NCI-H2171 (cell line): ENCODE results near the gene SH3PXD2B.
A peak's percentile ranks its signal among the peaks of the same experiment; 100 is the strongest.

ENCODE experiments used
- DNase-seq: peaks from one replicate; lab custom pipeline; 2025; lab: John Stamatoyannopoulos, UW

Gene SH3PXD2B

DNA sequence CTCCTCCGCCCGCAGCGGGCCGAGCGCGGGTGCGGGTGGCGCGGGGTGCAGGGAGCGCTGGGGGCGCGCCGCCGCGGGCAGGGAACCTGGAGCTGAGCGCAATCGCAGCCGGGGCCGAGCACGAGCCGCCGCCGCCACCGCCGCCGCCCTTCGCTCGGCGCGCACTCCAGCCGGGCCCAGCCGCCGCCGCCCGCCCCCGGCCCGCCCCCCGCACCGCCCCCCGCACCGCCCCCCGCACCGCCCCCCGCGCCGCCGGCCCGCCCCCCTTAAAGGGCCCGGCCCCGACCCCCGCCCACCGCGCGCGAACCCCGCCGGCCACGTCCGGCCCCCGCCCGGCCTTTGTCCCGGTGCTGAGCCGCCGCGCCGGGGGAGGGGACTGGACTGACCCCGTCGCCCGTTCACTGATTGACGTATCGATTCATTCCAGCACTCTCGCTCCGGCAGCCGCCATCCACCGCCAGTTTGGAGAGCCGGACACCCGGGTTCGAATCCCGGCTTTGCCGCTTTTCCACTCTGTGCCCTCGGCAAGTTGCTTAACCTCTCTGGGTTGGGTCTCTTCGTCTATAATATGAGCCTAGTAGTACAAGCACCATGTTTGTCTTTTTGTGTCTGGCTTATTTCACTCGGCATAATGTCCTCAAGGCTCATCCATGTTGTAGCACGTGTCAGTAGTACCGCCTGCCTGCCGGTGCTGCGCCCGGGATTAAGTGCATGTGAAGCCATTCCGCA is at the start of gene SH3PXD2B:
TSS of gene SH3PXD2B (minus strand) at position 168 of the 729 bp plus-strand sequence. CDS start 173 bp downstream, outside the sequence.
- DNase-seq: peak; percentile 18

DNA sequence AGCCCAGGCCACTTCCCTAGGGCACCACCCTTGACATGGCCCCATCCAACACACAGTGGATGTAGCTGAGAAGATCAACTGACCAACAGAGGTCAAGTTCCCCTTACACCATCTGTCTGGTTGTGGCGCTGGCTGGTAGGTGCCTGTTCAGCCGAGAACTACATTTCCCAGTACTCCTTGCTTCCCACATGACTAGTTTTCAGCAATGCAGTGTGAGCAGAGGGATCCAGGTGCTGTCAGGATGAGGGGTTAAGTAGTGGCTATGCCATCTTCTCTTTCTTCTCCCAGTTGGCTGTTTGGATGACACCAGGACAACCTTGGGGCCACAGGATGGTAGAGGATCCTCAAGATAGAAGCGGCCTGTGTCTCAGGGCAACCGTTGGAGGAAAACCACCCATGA is 48.6 kb upstream of the SH3PXD2B start:
- peak; percentile 1 for DNase-seq

DNA sequence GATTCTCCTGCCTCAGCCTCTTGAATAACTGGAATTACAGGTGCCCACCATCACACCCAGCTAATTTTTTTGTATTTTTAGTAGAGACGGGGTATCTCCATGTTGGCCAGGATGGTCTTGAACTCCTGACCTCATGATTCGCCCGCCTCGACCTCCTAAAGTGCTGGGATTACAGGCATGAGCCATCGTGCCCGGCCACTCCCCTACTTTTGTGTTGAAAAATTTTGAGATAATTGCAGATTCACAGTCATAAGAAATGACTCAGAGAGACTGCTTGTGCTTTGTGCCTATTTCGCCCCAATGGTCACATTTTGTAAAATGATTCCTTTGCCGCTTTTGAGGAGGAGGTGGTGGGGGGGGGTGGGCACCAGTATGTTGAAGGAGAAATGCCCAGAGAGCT is 48.1 kb upstream of the SH3PXD2B start:
- no peak for DNase-seq

DNA sequence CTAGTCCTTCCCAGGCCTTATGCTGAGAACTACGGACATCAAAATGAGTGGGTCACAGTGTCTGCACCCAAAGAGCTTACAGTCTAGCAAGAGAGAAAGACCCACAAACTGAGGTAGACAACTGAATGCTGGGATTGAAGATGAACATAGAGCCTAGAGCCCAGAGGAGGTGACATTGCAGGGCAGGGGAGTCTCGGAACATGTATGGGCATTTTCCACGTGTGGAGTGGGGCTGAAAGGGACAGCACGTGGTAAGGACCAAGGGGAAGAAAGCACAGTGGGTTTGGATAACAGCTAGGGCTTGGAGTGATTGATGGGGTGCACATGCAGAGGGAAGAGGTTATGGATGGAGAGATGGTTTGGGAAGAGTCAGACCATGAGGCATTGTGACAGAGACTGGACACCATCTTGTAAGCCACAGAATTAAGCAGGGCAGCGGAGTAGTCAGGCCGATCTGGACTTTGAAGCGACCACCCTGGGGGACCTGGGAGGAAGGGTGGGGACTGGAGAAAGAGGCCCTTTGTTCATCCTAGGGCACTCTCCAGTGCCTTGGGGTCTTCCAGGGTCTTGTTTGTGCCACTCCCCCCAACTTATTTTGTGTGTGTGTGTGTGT is 47.5 kb upstream of the SH3PXD2B start:
- no peak for DNase-seq

DNA sequence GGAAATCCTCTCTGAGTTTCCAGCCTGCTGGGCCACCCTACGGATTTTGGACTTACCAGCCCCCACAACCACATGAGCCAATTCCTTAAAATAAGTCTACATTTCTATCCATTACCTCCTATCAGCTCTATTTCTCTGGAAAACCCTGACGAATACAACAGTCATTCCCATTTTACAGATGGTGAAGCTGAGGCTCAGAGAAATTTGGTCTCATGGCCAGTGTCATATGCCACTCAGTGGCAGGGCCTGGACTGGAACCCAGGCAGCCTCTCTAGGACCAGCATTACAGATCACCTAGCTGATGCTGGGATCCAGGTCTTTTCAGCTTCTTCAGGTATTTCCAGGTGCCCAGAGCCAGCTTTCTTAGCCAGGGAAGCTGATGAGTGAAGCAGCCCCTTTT is 45.0 kb upstream of the SH3PXD2B start:
- no peak for DNase-seq

DNA sequence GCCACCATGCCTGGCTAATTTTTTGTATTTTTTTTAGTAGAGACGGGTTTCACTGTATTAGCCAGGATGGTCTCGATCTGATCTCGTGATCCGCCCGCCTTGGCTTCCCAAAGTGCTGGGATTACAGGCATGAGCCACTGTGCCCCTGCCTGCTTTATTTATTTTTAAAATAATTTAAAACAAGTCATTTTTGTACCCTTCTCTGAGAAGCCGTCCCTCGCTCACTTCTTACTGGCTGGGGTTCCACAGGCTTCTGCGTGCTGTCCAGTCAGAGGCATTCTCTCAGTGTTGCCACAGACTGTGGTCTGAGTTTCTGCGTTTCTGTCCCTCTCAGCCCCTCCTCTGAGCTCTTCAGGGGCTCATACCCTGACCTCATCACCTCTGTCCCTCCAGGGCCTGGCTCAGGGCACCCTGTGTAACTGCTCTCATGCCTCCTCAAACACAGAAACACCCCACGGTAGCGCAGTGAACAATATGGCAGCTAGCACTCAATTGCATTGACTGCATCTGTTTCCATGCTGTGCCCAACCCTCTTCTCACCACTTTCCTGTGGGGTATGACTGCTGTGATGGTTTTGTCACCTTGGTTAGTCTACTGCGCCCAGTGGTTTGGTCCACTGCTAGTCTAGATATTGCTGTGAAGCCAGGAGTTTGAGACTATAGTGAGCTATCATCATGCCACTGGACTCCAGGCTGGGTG is 44.3 kb upstream of the SH3PXD2B start:
- DNase-seq: no peak

DNA sequence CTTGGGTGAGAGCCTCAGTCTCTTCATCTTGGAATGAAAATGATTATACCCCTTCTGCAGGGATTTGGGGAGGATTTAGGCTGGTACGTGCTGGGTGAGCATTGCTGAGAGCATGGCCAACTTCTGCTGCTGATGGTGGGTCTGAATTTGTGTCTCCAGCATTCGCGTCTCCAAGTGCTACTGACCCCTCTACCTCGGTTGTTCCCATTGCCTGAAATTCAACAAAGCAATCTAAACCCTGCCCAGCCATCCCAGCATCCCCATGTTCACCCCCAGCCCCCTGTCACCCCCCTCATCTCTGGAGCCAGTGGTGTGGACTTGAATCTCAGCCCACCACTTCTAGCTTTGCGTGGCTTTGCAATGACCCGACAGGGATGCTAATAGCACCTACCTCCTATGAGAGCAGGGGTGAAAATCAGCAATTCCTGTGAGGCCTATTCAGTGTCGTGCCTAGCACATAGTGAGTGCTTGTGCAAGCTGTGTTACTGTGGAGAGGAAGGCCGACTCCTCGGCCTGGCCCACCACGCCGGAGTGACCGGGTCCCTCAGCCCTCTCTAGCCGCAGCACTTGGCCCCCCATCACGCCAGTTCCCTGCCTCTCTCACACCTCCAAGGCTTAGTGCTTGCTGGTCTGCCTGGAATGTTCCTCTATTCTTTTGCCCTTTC is 43.4 kb upstream of the SH3PXD2B start:
- no peak for DNase-seq

DNA sequence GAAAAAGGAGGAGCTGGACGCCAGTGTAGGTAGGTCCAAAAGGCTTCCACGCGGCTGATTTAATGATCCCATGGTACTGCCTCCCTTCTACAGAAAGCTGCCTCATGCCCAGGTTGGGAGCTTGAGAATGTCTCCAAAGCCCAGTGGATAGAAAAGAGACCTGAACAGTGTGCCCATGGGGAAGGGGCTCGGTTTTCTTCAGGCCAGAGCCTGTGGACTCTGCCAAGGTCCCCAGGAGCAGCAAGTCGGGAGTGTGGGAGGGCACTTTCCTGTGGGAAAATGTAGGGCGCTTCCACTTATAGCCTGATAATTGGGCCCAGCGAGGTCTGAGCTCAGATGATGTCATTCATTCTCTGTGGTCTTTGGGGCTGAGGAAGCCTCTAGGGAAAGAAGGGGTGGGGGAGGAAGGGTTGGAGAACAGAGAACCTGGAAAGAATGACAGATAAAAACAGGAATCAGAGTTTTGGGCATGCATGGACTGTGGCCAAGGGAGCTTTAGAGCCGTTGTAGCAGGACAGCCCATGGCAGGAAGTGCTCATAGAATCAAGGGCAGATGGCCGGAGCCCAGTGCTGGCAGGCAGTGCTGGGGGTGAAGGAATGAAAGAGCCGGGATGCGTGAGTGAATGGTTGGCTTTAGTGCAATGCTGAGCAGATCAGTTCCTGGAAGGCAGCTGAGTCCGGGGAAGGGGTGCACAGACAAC is 42.5 kb upstream of the SH3PXD2B start:
- DNase-seq: no peak

DNA sequence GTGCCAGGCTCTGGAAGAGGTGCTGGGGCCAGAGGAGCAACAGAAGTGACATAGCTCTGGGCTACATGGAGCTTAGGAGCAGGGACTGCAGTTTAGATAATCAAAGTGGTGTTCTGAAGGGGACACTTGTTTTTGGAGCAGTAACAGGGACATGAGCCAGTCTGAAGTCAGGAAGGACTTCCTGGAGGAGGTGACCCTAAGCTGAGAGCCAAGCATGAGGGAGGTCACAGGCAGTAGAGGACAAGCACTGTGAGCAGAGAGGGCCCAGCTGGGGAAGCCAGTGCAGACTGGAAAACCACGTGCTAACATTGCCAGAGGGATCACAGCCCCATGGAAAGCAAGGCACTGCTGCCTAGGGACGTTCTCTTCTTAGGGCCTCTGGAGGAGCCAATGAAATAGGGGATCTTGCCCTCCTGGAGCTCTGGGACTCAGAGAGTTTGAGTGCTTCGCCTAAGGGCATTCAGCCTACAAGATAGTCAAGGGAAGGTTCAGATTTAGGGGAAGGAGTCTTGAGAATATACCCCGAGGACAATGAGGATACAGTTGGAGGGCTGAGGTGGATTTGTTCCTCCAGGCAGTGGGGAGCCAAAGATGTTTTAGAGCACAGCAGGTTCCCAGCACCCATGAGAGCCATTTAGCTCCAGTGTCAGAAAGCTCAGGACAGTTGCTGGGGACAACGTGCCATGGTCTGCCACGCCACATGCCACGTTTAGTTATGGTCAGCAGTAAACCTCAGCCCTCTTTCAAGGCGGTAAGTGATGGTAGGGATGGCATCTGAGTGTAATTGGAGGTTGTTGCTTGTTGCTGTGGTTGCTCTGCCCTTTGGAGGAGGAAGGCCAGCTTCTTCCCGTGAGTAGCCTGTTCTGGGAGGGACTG is 40.5 kb upstream of the SH3PXD2B start:
- DNase-seq: no peak

DNA sequence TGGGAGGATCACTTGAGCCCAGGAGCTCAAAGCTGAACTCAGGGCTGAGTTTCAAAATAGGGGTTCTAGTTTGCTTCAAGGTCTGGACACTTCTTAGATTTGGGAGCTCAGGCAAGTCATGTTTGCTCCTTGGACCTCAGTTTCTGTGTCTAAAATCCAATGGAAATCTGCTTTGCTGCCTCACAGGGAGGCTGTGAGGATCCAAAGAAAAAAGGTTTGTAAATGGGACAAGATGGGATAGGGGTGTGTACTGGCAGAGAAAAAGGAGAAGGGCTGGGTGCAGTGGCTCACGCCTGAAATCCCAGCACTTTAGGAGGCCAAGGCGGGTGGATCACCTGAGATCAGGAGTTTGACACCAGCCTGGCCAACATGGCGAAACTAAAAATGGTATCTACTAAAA is 39.6 kb upstream of the SH3PXD2B start:
- DNase-seq: no peak

DNA sequence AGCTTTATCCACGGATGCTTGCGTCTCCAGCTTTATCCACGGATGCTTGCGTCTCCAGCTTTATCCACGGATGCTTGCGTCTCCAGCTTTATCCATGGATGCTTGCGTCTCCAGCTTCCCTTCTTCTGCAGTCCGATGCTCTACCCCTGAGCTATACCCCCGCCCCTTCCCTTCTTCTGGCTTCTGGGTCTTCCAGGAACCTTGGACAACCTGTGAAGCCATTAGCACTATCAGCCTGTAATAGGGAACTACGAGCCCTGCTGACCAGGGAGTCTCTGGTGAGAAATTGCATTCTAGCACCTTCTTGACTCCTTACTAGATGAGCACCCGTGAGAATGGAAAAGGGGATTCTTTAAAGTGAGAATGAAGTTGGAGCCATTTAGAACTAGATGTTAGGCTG is 39.1 kb upstream of the SH3PXD2B start:
- DNase-seq: no peak

DNA sequence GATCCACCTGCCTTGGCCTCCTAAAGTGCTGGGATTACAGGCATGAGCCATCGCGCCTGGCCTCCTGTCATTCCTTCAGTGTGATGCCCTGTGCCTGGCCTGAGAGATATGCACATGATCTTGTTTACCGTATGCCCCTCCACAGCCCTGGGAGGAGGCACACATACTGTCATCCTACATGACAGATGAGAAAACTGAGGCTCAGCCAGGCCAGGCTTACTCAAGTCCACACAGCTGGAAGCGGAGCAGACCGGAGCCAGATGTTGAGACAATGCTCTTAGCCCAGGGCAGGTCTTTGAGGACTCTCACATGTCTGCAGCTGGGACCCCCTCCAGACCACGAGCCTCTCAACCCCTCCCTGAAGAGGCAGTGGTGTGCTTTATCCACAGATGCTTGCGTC is 38.7 kb upstream of the SH3PXD2B start:
- DNase-seq: no peak

DNA sequence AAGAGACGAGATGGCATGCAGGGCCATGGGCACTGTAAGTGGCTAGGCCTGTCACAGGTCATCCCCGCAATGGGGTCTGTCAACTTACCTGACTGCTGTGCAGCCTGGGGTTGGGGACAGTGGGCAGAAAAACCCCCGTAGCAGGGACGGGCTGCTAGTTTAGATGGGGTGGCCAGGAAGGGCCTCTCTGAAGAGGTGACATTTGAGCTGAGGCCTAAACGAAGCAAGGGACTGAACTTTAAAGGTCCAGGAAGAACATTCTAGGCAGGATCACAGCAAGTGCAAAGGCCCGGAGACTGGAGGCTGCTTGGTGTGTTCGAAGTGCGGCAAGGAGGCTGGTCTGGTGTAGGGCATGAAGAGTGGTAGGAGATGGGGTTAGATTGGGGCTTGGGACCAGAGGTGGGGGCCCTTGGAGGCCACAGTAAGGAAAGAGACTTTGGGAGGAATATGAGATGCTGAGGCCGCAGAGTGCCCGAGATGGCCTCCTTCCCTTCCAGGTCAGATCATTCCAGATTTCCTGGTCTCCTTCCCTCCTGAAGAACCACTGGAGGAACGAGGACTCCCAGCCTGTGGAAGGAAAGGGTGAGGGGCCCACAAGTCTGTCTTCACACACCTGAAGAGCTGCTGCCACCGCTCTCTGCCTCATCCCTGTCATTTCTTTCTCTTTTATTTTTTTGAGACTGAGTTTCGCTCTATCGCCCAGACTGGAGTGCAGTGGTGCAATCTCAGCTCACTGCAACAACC is 37.9 kb upstream of the SH3PXD2B start:
- DNase-seq: no peak

DNA sequence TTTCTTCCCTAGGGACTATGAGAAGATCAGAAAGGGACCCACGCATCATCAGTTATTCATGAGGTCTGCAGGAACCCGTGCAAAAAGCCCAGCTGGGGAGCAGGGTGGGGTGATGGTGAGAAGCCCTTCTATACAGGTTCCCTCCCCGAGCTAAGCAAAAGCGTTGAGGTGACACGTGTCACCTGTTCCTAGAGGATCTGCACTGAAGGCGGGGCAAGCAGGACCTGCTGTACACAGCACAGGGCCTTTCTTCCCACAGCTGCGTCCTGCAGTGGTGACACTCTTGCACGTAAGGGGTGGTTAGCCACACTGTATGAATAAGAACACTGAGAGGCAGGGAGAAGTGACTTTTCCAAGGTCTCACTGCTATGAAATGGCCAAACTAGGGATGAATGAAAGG is 37.2 kb upstream of the SH3PXD2B start:
- no peak for DNase-seq

DNA sequence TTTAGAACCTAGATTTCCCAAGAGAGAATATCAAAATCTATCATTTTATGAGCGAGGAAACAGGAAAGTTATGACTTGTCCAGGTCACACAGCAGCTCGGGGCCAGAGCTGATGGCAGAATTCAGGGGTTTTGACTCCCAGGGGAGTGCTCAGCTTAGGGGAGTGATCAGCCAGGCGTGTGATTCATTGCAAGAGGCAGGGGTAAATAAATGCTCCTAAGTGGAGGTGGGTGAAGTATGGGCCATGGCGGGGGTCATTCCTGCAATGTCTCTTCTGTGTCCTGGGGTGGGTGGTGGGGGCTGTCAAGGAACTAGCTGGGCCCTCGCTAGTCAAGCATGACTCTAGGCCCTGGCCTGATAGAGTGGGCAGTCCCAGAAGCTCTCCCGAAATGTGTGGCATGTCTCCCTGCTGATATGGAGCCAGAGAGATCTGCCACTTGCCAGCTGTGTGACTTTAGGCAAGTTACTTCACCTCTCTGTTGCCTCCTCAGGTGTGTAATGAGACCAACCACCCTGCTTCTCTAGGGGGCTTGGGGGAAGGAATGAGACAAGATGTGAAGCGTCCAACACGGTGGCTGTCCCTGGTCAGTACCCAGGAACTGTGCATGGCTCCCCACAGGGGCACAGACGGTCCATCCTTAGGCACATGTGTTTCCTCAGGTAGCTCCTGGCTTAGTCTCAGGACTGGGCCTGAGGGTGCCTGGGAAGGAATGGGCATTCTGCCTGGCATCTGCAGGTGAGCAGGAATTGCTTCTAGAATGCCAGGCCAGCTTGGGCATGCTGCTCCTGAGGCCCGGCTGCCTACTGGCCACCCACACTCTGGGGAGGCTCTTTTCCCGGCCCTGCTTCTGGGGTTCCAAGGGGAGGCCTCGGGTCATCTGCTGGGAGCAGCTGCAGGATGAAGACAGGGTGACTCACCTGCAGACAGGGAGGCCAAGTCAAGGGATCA is 36.5 kb upstream of the SH3PXD2B start:
- DNase-seq: peak; percentile 22

DNA sequence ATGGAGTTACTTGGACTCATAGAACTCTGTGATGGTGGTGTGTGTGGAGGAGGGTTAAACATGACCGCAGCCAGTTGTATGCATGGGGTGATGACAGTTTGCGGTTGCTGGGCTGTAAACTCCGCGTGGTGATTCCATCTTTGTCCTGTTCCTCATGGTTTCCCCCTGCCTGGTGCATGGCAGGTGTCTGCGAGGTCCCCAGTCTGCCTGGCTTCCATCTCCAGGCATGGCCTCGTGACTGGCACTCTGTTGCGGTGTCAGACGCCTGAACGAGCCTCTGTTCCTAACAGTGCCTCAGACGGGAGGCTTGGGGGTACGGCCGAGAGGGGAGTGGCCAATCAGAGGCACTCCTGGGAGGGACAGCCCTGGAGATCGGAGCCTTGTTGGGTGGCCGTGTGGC is 33.9 kb upstream of the SH3PXD2B start:
- no peak for DNase-seq

DNA sequence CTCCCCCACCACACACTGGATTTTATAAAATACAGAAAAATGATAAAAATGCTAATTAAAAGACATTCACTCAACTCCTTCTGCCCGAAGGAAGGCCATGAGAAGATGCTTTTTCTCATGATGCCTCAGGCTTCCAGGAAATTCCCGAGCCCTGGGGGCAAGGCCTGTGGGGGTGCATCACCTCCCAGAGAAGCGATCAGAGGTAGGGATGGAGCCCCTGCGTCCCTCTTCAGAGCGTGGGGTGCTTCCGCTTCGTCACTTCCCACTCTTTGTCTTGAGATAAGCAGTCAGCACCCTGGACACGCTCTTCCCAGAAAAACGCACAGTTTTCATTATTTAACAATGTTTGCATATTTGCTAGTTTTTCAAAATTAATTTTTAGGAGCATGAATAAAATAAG is 33.3 kb upstream of the SH3PXD2B start:
- no peak for DNase-seq

DNA sequence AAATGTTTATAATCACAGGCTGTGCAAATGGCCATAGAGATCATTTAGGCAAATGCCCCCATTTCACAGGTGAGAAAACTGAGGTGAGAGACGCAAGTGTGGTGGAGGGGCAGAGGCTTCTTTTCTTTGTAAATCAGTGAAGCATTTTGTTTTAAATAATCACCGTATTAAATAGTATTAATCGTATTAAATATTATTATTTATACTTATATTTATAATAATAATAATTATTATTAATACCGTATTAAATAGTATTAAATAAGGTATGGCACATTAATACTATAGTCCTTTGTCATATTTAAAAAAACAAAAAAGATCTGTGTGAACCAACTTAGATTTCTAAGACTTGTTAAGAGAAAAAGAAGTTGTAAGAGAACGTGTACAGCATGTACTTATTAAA is 32.6 kb upstream of the SH3PXD2B start:
- DNase-seq: no peak

DNA sequence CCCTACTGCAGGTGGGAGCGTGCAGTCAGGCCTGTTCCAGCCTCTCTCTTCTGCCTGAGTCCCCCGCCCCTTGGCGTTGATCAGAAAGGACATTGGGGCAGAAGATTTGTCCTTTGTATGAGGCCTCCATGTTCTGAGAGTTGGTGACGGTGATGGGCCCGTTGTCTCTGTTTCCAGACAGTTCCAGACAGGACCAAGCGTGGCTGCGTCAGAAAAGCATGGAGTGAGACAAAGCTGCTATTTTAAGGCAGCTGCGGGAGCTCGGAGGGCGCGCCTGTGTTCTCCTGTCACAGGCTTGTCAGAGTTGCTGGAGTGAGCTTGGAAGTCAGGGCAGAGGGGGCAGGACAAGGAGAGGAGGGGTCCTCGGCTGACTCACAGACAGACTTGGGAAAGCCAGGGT is 32.1 kb upstream of the SH3PXD2B start:
- no peak for DNase-seq
